Measurements from ENCODE around the gene TLNRD1.

- TF ChIP-seq, protein P1, sequence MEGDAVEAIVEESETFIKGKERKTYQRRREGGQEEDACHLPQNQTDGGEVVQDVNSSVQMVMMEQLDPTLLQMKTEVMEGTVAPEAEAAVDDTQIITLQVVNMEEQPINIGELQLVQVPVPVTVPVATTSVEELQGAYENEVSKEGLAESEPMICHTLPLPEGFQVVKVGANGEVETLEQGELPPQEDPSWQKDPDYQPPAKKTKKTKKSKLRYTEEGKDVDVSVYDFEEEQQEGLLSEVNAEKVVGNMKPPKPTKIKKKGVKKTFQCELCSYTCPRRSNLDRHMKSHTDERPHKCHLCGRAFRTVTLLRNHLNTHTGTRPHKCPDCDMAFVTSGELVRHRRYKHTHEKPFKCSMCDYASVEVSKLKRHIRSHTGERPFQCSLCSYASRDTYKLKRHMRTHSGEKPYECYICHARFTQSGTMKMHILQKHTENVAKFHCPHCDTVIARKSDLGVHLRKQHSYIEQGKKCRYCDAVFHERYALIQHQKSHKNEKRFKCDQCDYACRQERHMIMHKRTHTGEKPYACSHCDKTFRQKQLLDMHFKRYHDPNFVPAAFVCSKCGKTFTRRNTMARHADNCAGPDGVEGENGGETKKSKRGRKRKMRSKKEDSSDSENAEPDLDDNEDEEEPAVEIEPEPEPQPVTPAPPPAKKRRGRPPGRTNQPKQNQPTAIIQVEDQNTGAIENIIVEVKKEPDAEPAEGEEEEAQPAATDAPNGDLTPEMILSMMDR (IDR thresholded peaks at IDR 0.05; ENCODE audit: low read depth, low read length), result no peak
- TF ChIP-seq EZH2phosphoT487 (IDR thresholded peaks at IDR 0.05; ENCODE audit: low read depth), result no peak
Observed at GRCh38 chr15:81031203-81031602, 30.5 kb downstream of the TLNRD1 start.

Measured in OCI-LY3 (cell line).